ENCODE results near the gene MAGEB4.
"Not testable (repeated sequence)": the region's sequence is repeated elsewhere in the genome, so short reads cannot be mapped to it uniquely, and the experiment has no call there.

The MAGEB4 gene, protein sequence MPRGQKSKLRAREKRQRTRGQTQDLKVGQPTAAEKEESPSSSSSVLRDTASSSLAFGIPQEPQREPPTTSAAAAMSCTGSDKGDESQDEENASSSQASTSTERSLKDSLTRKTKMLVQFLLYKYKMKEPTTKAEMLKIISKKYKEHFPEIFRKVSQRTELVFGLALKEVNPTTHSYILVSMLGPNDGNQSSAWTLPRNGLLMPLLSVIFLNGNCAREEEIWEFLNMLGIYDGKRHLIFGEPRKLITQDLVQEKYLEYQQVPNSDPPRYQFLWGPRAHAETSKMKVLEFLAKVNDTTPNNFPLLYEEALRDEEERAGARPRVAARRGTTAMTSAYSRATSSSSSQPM

DNA sequence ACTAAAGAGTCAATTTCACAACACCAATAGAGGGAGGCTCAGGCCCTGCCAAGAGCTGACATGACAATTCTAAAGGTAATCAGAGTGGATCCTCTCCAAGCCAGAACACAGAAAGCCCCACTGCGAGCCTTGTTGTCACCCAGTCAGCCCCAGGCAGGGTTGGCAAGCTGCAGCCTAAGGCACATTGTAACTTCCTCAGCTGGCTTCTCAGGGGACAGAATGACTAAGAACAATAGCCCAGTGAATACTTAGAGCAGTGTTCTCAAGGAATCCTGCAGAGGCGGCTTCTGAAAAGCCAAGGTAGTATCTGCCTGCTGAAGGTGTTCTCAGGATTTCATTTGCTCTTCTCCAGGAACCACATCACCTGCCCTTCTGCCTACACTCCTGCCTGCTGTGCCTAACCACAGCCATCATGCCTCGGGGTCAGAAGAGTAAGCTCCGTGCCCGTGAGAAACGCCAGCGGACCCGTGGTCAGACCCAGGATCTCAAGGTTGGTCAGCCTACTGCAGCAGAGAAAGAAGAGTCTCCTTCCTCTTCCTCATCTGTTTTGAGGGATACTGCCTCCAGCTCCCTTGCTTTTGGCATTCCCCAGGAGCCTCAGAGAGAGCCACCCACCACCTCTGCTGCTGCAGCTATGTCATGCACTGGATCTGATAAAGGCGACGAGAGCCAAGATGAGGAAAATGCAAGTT is at the start of gene MAGEB4:
Gene MAGEB4, plus strand, starts transcription at position 277 of the 692 bp plus-strand sequence. Its CDS starts 136 bp downstream, at position 413.
- H3K4me3 ChIP-seq (ENCODE audit: low read length), result no peak within 1 kb of the TSS
- H3K4me1 ChIP-seq (ENCODE audit: control insufficient read depth, insufficient read depth, low read length), result no peaks in the 10 kb centered on the region
- H3K27me3 ChIP-seq (ENCODE audit: control insufficient read depth, insufficient read depth, low read length), result no peaks in the 10 kb centered on the region
- no peak within 1 kb of the TSS for H3K27ac ChIP-seq (ENCODE audit: low read depth, low read length)
- H3K36me3 ChIP-seq (ENCODE audit: control insufficient read depth, insufficient read depth, low read length), result no peaks in the 10 kb centered on the region
- no peak within 1 kb of the TSS for H3K9ac ChIP-seq (ENCODE audit: low read length)

DNA sequence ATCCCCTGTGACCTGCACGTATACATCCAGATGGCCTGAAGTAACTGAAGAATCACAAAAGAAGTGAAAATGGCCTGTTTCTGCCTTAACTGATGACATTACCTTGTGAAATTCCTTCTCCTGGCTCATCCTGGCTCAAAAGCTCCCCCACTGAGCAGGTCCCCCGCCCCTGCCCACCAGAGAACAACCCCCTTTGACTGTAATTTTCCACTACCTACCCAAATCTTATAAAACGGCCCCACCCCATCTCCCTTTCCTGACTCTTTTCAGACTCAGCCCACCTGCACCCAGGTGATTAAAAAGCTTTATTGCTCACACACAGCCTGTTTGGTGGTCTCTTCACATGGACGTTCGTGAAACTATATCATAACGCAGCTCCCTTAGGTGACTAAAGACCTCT is 47.9 kb upstream of the MAGEB4 start:
- H3K27me3 ChIP-seq (ENCODE audit: control insufficient read depth, insufficient read depth, low read length); H3K4me1 ChIP-seq (ENCODE audit: control insufficient read depth, insufficient read depth, low read length): not testable (repeated sequence)

DNA sequence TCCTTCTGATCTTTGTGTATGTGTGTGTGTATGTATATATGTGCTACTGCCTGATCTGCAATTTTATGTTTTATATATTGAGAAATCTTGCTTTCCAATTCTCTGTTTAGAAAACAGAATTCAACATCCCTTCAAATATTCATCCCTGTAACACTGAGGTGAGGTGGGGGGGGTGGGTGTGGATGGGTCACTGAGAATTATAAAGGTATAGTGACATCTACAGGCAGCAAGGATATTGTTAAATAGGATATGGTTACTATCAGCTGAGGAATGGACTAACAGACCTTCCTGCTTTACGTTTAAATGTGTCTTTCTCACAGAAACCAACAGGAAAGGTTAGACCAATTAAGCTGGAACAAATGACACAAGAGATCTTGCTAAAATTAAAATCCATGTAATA is 45.5 kb upstream of the MAGEB4 start:
- H3K4me3 ChIP-seq (ENCODE audit: low read length), result no peak overlapping the region
- no peaks in the 10 kb centered on the region for H3K4me1 ChIP-seq (ENCODE audit: control insufficient read depth, insufficient read depth, low read length)
- H3K27me3 ChIP-seq (ENCODE audit: control insufficient read depth, insufficient read depth, low read length), result no peaks in the 10 kb centered on the region
- H3K9ac ChIP-seq (ENCODE audit: low read length), result no peak overlapping the region
- H3K36me3 ChIP-seq (ENCODE audit: control insufficient read depth, insufficient read depth, low read length), result no peaks in the 10 kb centered on the region
- no peak overlapping the region for H3K27ac ChIP-seq (ENCODE audit: low read depth, low read length)

More for the DNA sequence above, 47.9 kb upstream of the MAGEB4 start:
- H3K9ac ChIP-seq (ENCODE audit: low read length); H3K4me3 ChIP-seq (ENCODE audit: low read length); H3K36me3 ChIP-seq (ENCODE audit: control insufficient read depth, insufficient read depth, low read length); H3K27ac ChIP-seq (ENCODE audit: low read depth, low read length): not testable (repeated sequence)

DNA sequence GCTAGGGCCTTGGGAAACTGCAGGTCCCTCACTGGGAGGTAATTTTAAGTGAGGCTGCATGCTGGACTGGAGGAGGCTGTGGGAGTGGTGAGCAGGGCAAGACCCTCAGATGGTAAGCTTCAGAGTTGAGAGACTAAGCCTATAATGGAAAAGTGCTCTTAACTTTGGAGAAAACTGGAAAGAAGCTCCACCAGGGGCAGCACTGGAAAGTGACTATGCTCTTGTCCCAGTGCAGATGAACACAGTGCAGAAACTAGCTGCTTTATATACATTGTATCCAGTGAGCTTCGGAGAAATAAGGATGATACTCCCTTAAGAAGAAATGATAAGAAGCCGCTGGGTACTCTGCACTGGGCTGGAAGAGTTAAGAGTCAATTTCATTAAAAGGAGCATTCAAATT is 29.6 kb upstream of the MAGEB4 start:
- H3K36me3 ChIP-seq (ENCODE audit: control insufficient read depth, insufficient read depth, low read length), result no peaks in the 10 kb centered on the region
- H3K27me3 ChIP-seq (ENCODE audit: control insufficient read depth, insufficient read depth, low read length), result no peaks in the 10 kb centered on the region
- H3K27ac ChIP-seq (ENCODE audit: low read depth, low read length), result no peak overlapping the region
- no peak overlapping the region for H3K4me3 ChIP-seq (ENCODE audit: low read length)
- no peaks in the 10 kb centered on the region for H3K4me1 ChIP-seq (ENCODE audit: control insufficient read depth, insufficient read depth, low read length)
- H3K9ac ChIP-seq (ENCODE audit: low read length), result no peak overlapping the region

DNA sequence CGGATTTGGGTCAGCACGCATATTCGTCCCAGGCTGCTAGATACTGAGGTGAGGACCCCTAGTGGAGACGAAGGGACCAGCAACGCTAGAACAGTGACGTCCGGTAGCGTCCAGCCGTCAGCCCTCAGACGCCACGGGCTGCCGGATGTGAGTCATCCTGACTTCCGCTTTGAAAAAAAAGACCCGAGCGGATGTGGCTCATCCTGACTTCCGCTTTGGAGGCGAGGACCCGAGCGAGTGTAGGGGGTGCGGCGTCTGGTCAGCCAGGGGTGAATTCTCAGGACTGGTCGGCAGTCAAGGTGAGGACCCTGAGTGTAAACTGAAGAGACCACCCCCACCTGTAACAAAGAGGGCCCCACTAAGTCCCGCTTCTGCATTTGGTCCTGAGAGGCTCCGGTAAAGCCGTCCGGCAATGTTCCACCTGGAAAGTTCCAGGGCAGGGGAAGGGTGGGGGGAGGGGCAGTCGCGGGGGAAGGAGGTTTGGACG is 26.4 kb upstream of the MAGEB4 start, which contains the start of gene MAGEB2:
Gene MAGEB2, plus strand, starts transcription at position 207 of the 487 bp plus-strand sequence. CDS start 3,018 bp downstream, outside the sequence.
- Histone ChIP-seq H3K9ac (ENCODE audit: low read length) (no peak within 1 kb of the TSS), H3K36me3 (ENCODE audit: control insufficient read depth, insufficient read depth, low read length) (no peaks in the 10 kb centered on the region), H3K27me3 (ENCODE audit: control insufficient read depth, insufficient read depth, low read length) (no peaks in the 10 kb centered on the region), H3K4me1 (ENCODE audit: control insufficient read depth, insufficient read depth, low read length) (no peaks in the 10 kb centered on the region), H3K27ac (ENCODE audit: low read depth, low read length) (no peak within 1 kb of the TSS), H3K4me3 (ENCODE audit: low read length) (no peak within 1 kb of the TSS)

DNA sequence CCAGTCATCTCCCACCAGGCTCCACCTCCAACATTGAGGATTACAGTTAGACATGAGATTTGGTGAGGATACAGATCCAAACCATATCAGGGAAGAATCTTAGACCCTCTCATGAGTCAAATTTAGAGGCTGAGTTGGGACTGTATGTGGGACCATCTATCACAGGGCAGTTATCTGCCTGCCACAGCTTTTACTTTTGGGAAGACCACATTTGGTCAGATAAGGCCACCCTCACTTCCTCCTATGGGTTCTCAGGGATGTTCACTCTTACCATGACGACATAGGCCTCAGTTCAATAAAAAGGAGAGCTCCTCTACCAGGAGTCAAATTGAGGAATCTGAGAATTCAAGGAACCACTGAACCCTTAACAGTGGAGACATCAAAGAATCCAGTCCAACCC is 24.3 kb upstream of the MAGEB4 start:
- Histone ChIP-seq H3K9ac (ENCODE audit: low read length) (no peak overlapping the region), H3K36me3 (ENCODE audit: control insufficient read depth, insufficient read depth, low read length) (no peaks in the 10 kb centered on the region), H3K27me3 (ENCODE audit: control insufficient read depth, insufficient read depth, low read length) (no peaks in the 10 kb centered on the region)

DNA sequence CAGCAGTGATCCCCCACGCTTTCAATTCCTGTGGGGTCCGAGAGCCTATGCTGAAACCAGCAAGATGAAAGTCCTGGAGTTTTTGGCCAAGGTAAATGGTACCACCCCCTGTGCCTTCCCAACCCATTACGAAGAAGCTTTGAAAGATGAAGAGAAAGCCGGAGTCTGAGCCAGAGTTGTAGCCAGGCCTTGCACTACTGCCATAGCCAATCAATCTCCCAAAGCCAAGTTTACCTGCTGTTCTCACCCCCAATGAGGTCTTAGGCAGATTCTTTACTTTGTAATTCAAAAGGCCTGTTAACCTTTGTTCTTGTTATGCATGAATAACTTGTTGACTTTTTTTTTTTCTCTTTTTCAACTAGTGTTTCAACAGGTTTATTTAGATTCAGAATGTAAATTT is 22.4 kb upstream of the MAGEB4 start:
- H3K36me3 ChIP-seq (ENCODE audit: control insufficient read depth, insufficient read depth, low read length), result no peaks in the 10 kb centered on the region
- H3K4me1 ChIP-seq (ENCODE audit: control insufficient read depth, insufficient read depth, low read length), result no peaks in the 10 kb centered on the region
- H3K27ac ChIP-seq (ENCODE audit: low read depth, low read length), result no peak overlapping the region
- no peak overlapping the region for H3K4me3 ChIP-seq (ENCODE audit: low read length)
- no peak overlapping the region for H3K9ac ChIP-seq (ENCODE audit: low read length)
- no peaks in the 10 kb centered on the region for H3K27me3 ChIP-seq (ENCODE audit: control insufficient read depth, insufficient read depth, low read length)

More for the DNA sequence above, 24.3 kb upstream of the MAGEB4 start:
- no peak overlapping the region for H3K27ac ChIP-seq (ENCODE audit: low read depth, low read length)
- no peak overlapping the region for H3K4me3 ChIP-seq (ENCODE audit: low read length)
- no peaks in the 10 kb centered on the region for H3K4me1 ChIP-seq (ENCODE audit: control insufficient read depth, insufficient read depth, low read length)

DNA sequence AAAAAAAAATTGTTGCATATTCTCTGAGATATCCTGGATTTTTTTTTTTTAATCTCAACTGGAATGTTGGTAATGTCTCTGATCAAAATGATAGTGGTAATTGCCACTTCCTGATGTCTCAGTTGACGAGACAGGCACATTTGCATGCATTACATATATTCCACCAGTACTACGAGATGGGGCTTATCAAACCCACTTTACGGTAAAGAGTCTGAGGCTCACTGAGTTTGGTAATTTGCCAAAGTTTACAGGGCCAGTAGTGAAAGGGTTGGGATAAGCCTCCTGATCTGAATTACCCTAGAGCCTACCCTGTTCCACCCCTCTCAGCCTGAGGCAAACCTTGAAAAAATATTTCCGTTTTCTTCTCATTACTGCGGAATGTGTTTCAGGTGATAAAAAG is 21.1 kb upstream of the MAGEB4 start:
- H3K27me3 ChIP-seq (ENCODE audit: control insufficient read depth, insufficient read depth, low read length), result no peaks in the 10 kb centered on the region
- no peak overlapping the region for H3K4me3 ChIP-seq (ENCODE audit: low read length)

DNA sequence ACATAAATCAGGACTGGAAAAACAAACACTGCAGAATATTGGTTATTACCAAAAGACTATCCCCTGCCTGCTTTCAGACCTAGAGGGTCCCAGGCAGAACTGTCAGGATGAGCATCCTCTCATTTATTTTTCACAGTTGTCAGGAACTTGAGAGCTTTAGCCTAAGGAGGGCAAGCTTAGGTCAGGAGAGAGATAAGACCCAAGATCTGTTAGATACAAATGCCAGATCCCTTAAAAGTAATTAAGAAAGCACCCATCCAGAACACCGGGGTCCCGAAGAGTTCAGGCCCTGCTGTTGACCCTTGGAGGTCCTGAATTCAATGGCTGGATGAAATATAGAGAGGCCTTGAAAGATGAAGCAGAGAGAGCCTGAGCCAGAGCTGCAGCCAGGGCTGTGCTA is 17.3 kb upstream of the MAGEB4 start:
- no peaks in the 10 kb centered on the region for H3K4me1 ChIP-seq (ENCODE audit: control insufficient read depth, insufficient read depth, low read length)
- no peaks in the 10 kb centered on the region for H3K27me3 ChIP-seq (ENCODE audit: control insufficient read depth, insufficient read depth, low read length)
- H3K4me3 ChIP-seq (ENCODE audit: low read length), result no peak overlapping the region
- H3K36me3 ChIP-seq (ENCODE audit: control insufficient read depth, insufficient read depth, low read length), result no peaks in the 10 kb centered on the region
- no peak overlapping the region for H3K9ac ChIP-seq (ENCODE audit: low read length)
- H3K27ac ChIP-seq (ENCODE audit: low read depth, low read length), result no peak overlapping the region

More for the DNA sequence above, 21.1 kb upstream of the MAGEB4 start:
- Histone ChIP-seq H3K36me3 (ENCODE audit: control insufficient read depth, insufficient read depth, low read length) (no peaks in the 10 kb centered on the region), H3K9ac (ENCODE audit: low read length) (no peak overlapping the region), H3K27ac (ENCODE audit: low read depth, low read length) (no peak overlapping the region), H3K4me1 (ENCODE audit: control insufficient read depth, insufficient read depth, low read length) (no peaks in the 10 kb centered on the region)

DNA sequence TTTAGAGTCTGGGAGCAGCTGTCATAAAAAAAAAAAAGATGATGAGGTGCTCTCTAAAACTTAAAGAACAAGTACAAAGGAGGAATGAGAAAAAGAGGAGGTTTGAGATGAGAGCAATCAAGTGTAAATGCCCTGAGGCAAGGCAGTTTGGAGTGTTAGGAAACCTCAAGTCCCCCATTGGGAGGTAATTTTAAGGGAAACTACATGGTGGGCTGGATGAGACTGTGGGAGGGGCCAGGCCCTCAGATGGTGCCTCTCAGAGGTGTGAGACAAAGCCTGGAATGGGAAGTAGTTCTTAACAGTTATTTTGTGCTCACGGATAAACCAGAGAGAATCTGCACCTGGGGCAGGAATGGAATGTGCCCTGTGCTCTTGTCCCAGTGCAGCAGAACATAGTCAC is 13.3 kb upstream of the MAGEB4 start:
- H3K4me1 ChIP-seq (ENCODE audit: control insufficient read depth, insufficient read depth, low read length), result no peaks in the 10 kb centered on the region
- no peak overlapping the region for H3K27ac ChIP-seq (ENCODE audit: low read depth, low read length)
- H3K4me3 ChIP-seq (ENCODE audit: low read length), result no peak overlapping the region
- H3K36me3 ChIP-seq (ENCODE audit: control insufficient read depth, insufficient read depth, low read length), result no peaks in the 10 kb centered on the region
- no peaks in the 10 kb centered on the region for H3K27me3 ChIP-seq (ENCODE audit: control insufficient read depth, insufficient read depth, low read length)
- H3K9ac ChIP-seq (ENCODE audit: low read length), result no peak overlapping the region

DNA sequence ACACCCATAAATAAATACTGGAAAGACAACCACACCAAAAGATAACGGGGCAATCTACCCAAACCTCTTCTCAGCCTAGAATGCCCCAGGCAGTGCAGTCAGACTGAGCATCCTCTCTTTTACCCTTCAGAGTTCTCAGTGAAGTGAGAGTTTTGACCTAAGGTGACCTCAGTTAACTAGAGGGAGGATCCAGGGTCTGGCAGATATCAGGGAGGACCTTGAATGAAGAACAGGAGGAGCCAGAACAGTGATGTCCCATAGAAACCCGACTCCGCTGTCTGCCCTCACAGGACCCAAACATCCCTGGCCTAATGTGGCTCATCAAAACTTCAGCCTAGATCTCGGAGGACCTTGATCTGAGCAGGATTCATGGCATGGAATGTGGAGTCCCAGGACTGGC is 11.4 kb upstream of the MAGEB4 start, which contains the start of gene MAGEB3:
Gene MAGEB3, plus strand, starts transcription at position 263 of the 400 bp plus-strand sequence. CDS start 5,268 bp downstream, outside the sequence.
- Histone ChIP-seq H3K4me1 (ENCODE audit: control insufficient read depth, insufficient read depth, low read length) (no peaks in the 10 kb centered on the region), H3K4me3 (ENCODE audit: low read length) (no peak within 1 kb of the TSS), H3K9ac (ENCODE audit: low read length) (no peak within 1 kb of the TSS), H3K27ac (ENCODE audit: low read depth, low read length) (no peak within 1 kb of the TSS), H3K36me3 (ENCODE audit: control insufficient read depth, insufficient read depth, low read length) (no peaks in the 10 kb centered on the region), H3K27me3 (ENCODE audit: control insufficient read depth, insufficient read depth, low read length) (no peaks in the 10 kb centered on the region)

DNA sequence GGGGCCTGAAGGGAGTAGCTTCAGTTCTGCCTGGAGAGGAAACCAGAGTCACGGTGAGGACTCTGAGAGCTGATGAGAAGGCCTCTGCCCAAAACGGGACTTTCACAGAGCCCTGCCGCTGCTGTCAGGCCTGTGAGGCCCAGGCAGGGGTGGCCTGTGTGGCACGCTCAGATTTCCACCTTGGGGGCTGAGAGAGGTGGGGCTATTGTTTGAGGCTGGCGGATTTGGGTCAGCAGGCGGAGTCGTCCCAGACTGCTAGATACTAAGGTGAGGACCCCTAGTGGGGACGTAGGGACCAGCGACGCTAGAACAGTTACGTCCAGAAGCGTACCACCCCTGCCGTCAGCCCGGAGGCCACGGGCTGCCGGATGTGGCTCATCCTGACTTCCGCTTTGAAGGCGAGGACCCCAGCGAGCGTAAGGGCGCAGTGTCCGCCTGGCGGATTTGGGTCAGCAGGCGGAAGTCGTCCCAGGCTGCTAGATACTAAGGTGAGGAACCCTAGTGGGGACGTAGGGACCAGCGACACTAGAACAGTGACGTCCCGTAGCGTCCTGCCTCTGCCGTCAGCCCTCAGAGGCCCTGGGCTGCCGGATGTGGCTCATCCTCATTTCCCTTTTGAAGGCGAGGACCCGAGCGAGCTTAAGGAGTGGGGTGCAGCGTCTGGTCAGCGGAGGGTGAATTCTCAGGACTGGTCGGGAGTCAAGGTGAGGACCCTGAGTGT is 5.1 kb downstream of the MAGEB4 start, which contains the start of gene MAGEB1:
Gene MAGEB1, plus strand, starts transcription at position 378 of the 721 bp plus-strand sequence. CDS start 3,348 bp downstream, outside the sequence.
- Histone ChIP-seq H3K4me1 (ENCODE audit: control insufficient read depth, insufficient read depth, low read length) (no peaks in the 10 kb centered on the region), H3K27me3 (ENCODE audit: control insufficient read depth, insufficient read depth, low read length) (no peaks in the 10 kb centered on the region), H3K36me3 (ENCODE audit: control insufficient read depth, insufficient read depth, low read length) (no peaks in the 10 kb centered on the region), H3K9ac (ENCODE audit: low read length) (no peak within 1 kb of the TSS), H3K4me3 (ENCODE audit: low read length) (no peak within 1 kb of the TSS), H3K27ac (ENCODE audit: low read depth, low read length) (no peak within 1 kb of the TSS)

All from rectal smooth muscle tissue (tissue), 1 donor.